ENCODE results near the gene GFRA3.
"Not testable (repeated sequence)": the region's sequence is repeated elsewhere in the genome, so short reads cannot be mapped to it uniquely, and the experiment has no call there.

GFRA3 gene

GRCh38 chr5:138247800-138248199, 26.6 kb downstream of the GFRA3 start:
- not testable (repeated sequence) for FAIRE-seq

DNA sequence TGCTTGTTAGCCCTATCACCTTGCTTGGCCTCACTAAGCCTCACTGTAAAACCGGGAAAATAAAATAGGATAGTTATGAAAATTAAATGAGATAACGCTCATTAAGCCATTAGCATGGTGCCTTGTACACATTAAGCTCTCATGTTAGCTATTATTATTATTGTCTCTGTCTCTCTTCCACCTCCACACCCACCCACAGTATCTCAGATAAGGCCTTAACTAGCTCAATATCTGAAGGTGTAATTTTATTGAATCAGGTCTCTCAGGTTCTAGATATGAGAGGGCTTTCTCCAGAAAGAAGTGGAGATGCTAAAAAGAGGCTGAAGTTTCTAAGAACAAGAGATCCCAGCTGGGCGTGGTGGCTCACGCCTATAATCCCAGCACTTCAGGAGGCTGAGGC, 27.6 kb downstream of the GFRA3 start:
- DNase-seq (ENCODE audit: low spot score) (no peak), FAIRE-seq (no peak)

More at GRCh38 chr5:138247800-138248199, 26.6 kb downstream of the GFRA3 start:
- not testable (repeated sequence) for DNase-seq (ENCODE audit: low spot score)

DNA sequence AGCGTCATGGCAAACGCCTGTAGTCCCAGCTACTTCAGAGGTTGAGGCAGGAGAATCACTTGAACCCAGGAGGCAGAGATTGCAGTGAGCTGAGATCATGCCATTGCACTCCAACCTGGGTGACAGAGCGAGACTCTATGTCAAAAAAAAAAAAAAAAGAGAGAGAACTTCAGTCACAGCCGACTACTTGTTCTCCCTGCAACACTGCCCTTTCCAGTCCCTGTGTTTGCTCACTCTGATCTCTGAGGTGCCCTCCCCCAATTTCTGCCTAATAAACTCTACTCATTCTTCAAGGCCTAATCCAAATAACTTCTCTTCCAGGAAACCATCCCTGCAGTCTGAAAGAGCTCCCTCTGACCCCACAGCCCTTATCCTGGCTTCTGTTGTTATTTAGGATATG, 28.1 kb downstream of the GFRA3 start:
- FAIRE-seq (no peak), DNase-seq (ENCODE audit: low spot score) (no peak)

DNA sequence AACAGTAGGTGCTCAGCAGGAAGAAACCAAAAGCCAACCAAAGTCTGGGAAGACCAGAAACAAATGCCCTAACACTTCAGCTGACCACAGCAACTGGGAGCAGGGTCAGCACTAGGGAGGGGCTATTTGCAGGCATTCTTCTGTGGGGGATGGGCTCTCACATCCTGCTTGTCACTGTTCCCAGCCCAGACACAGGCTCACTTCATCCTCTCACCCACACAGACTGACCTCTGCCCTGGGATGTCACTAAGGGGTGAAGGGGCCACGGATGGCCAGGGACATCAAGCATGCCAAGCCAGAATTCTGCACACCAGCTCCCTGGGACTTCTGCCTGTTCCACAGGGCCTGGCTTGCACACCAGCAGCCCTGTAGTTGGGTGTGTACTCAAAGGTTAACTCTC, 28.7 kb downstream of the GFRA3 start:
- no peak for DNase-seq (ENCODE audit: low spot score)
- no peak for FAIRE-seq

- no peak for DNase-seq (ENCODE audit: low spot score)
- no peak for FAIRE-seq
These were observed 30.6 kb downstream of the GFRA3 start for GRCh38 chr5:138243794-138244193.

GRCh38 chr5:138241688-138242571, 32.5 kb downstream of the GFRA3 start:
- no peak for FAIRE-seq
- DNase-seq (ENCODE audit: low spot score): no peak

- DNase-seq (ENCODE audit: low spot score): no peak
- FAIRE-seq: no peak
These were observed 33.6 kb downstream of the GFRA3 start for GRCh38 chr5:138240650-138241385.

- FAIRE-seq (no peak), DNase-seq (ENCODE audit: low spot score) (no peak)
These were observed 36.4 kb downstream of the GFRA3 start for GRCh38 chr5:138238034-138238433.

DNA sequence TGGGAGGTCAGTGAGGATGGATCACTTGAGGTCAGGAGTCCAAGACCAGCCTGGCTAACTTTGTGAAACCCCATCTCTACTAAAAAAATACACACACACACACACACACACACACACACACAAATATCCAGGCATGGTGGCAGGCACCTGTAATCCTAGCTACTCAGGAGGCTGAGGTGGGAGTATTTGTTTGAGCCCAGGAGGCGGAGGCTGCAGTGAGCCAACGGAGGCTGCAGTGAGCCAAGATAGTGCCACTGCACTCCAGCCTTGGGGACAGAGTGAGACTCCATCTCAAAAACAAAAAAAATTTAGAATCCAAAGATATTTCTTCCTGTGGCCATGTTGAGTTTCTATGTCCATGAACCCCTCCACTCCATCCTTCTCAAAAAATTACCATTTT, 39.8 kb downstream of the GFRA3 start:
- DNase-seq (ENCODE audit: low spot score) (no peak), FAIRE-seq (no peak)

- FAIRE-seq (no peak), DNase-seq (ENCODE audit: low spot score) (no peak)
These were observed 41.1 kb downstream of the GFRA3 start for GRCh38 chr5:138233280-138233679.

DNA sequence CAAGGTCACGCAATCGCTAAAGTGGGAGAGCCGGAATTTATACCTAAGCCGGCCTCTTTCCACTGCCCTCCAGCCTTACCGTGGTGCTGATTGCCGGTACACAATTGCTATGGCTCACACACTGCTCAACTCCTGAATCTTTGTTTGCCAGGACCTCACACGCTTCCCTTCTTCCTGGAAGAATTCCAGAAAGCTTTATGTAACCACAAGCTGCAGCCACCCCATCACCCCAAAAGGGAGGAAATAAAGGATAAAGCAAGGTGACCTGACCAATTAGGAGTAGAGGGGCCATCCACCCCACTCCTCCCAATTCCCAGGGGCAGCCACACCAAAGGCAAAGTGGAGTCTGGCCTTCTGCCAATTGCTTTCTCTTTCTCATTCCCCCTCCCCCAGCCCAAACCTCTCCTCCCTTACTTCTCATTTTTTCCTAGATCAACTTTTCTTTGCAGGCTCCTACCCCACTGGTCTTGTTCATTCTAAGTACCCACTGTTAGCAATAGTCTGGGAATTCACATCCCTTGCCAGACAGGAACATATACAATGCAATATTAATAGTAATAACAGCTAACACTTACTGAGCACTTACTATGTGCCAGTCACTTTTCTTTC, 43.3 kb downstream of the GFRA3 start:
- DNase-seq (ENCODE audit: low spot score): peak; percentile 30
- no peak for FAIRE-seq

DNA sequence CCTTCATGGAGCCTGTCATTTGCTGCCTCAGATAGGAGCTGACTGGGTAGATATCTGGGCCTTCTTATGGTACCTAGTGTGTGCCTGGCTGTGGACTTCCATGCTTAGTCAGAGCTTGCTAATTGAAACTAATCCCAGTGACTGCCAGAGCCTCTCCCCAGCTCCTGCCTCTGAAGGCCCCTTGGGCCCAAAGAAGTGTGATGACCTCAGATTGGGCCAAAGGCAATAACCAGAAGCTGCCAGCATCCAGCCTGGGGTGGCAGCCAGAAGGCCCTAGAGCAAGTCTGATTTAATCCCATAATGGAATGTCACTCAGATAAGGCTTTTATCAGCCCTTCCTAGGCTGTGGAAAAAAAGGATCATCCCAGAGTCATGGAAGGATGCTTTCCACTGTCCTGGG, 44.2 kb downstream of the GFRA3 start:
- FAIRE-seq (no peak), DNase-seq (ENCODE audit: low spot score) (no peak)

DNA sequence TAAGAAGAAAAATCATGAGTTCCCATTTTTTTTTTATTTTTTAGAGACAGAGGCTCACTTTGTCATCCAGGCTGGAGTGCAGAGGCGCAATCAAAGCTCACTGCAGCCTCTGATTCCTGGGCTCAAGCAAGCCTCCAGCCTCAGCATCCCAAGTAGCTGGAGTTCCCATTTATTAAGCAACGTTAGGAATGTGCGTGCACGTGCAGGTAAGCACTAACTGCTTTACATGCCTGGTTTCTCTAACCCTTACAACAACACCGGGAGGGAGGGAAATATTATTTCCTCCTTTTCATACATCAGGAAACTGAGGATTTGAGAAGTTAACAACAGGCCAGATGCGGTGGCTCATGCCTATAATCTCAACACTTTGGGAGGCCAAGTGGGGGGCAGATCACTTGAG, 45.0 kb downstream of the GFRA3 start:
- FAIRE-seq (no peak), DNase-seq (ENCODE audit: low spot score) (no peak)

GRCh38 chr5:138226910-138227309, 47.5 kb downstream of the GFRA3 start:
- DNase-seq (ENCODE audit: low spot score) (no peak), FAIRE-seq (no peak)

GRCh38 chr5:138224712-138225111, 49.7 kb downstream of the GFRA3 start:
- DNase-seq (ENCODE audit: low spot score): no peak
- FAIRE-seq: no peak

DNA sequence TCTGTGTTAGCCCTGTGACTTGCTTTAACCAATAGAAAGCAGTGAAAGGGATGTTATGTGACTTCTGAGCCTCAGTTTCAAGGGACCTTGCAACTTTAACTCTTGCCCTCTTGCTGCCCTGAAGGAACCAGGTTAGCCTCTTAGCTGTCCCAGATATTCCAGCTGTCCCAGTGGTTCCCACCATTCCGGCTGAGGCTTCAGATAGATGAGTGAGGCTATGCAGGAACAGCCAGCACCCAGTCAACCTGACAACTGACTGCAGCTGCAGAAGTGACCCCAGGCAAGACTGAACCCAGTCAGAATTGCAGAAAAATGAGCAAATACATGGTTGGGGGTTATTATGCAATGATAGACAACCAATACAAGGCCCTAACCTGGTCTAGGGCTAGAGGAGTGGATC, 50.9 kb downstream of the GFRA3 start:
- DNase-seq (ENCODE audit: low spot score) (no peak), FAIRE-seq (no peak)

DNA sequence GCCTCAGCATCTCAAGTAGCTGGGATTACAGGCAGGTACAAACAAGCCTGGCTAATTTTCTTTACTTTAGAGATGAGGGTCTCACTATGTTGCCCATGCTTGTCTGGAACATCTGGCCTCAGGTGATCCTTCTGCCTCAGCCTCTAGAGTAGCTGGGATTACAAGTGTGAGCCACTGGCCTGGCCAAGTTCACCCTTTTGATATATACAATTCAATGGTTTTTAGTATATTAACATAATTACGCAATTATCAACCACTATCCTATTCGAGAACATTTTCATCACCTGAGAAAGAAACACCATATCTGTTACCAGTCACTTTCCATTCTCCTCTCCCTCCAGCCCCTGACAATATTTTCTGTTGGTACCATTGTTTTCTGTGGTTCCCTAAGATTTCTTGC, 57.6 kb downstream of the GFRA3 start:
- FAIRE-seq (no peak), DNase-seq (ENCODE audit: low spot score) (no peak)

DNA sequence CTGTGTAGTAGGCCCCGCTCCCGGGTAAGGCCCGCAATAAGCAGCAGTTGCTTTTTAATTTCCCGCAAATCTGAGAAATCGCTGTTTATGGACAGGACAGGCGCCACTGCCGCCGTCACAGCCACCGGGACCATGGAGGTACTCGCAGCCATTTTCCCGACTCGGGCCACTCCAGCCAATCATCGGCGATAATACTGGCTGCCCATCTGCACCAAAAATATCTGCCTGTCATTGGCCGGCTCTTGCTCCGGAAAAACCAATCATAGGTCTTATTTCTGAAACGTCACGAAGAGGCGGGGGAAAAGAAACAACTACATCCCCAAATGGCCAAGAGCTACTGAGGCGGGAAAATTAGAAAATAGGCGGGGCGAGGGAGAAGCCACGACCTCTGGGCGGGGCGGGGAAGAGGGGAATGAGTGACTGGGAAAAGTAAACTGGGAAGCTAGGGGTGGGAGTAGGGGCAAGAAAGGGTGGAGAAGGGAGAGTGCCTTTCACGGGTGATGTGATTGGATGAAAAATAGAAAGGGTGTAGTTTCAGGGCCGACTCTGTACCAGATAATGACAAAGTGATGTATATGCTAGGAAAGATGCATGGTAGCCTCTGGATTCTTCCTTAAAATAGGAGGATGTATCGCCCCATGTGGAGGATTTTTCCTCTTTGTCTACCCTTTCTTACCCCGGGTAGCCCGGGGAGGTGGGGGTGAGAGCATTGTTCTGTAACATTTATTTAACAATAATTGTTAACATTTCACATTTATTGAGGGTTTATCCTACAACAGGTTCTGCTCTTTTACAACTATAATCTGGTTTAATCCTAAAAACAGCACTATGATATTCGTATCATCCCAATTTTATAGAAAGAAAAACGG, 61.0 kb downstream of the GFRA3 start, which contains the start of gene CDC23:
CDC23 (minus strand) TSS at position 163 of the 869 bp plus-strand sequence; CDS start at position 152, 11 bp downstream.
- FAIRE-seq (peak; percentile 56), DNase-seq (ENCODE audit: low spot score) (peak; percentile 97)

- FAIRE-seq: no peak
- DNase-seq (ENCODE audit: low spot score): no peak
These were observed 61.6 kb downstream of the GFRA3 start for GRCh38 chr5:138212828-138213160.

- FAIRE-seq: no peak
These were observed 63.4 kb downstream of the GFRA3 start for GRCh38 chr5:138210985-138211384.

More at GRCh38 chr5:138210985-138211384, 63.4 kb downstream of the GFRA3 start:
- no peak for DNase-seq (ENCODE audit: low spot score)

Measured in urothelium cell line (cell line).